GM10266 (cell line): ENCODE data around the gene ADORA3.

Experiments
- DNase-seq: peaks from one replicate; pipeline ENCODE4 v3.0.0; 2012; ENCODE audit errors: extremely low spot score
- TF ChIP-seq, protein P1 (sequence below): IDR thresholded peaks from 2 replicates; pipeline ENCODE4 v1.5.1; 2012; ENCODE audit warnings: mild to moderate bottlenecking, low read depth; ENCODE audit not compliant: control insufficient read depth, insufficient read depth; ENCODE audit errors: missing control alignments

ADORA3 gene

DNA sequence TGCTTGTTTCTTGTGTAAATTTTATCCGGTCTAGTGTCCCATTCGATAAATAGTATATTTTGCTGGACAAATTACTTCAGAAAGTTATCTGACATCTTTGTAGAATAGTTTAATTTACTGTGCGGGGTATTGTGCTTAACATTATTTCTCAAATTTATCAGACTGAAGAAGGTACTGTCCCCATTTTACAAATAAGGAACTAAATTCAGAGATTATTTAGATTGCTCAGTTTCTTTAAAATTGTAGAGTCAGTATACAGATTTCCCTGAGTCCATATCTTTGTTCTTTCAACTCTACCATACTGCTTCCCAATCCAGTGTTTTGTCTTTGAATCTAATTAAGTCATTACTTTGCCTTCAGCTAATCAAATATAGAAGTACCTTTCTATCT lies 47.8 kb downstream of the ADORA3 start:
- TF ChIP-seq, protein P1, sequence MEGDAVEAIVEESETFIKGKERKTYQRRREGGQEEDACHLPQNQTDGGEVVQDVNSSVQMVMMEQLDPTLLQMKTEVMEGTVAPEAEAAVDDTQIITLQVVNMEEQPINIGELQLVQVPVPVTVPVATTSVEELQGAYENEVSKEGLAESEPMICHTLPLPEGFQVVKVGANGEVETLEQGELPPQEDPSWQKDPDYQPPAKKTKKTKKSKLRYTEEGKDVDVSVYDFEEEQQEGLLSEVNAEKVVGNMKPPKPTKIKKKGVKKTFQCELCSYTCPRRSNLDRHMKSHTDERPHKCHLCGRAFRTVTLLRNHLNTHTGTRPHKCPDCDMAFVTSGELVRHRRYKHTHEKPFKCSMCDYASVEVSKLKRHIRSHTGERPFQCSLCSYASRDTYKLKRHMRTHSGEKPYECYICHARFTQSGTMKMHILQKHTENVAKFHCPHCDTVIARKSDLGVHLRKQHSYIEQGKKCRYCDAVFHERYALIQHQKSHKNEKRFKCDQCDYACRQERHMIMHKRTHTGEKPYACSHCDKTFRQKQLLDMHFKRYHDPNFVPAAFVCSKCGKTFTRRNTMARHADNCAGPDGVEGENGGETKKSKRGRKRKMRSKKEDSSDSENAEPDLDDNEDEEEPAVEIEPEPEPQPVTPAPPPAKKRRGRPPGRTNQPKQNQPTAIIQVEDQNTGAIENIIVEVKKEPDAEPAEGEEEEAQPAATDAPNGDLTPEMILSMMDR = no peak
- no peak for DNase-seq

DNA sequence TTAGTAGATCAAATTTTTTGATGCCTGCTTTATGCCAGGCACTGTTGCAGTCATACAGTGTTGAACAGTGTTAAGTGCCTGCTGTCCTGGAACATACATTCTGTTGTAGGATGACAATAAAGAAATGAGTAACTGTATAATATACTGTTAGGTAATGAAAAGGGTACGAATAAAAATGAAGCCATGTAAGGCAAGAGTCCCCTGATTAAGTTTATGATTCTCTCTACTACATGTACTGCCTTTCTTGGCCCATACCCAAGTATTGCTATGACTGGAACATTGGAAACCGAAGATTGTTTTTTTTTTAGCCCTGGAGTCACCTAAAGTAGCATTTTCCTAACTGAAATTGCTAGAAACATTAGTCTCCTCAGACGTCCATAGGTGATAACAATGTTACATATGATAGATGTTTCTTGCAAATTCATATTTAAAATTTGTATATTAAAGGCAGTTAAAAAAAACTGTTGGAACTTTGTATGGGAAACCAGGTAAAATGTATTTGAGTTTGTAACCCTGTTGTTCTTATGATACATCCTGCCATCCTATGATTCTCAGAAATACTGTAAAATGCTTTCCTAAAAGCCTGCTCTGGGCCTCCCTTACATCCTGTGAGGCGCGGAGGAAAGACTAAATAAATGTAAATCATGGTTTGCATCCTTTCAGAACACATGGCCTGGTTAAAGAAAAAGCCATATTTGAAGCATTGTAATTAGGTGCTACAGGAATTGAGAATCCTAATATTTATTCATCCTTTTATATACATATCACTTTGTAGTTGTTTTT lies 48.4 kb downstream of the ADORA3 start:
- DNase-seq = peak; percentile 36
- TF ChIP-seq, protein P1 = no peak

DNA sequence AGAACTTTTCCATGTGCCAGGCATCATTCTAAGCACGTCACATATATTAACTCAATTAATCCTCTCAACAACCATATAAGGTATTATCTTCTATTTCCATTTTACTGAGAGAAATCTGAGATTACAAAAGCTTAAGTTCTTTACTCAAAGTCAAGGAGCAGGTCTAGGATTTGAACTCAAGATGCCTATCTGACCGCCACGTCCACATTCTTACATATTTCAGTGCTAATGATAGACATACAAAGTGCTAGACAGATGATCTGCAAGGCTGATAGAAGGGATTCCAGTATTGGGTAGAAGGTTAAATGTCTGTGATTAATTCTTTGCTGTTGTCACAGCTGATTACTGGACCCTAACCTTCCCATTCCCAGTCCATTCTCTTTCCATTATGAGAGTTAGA lies 49.7 kb downstream of the ADORA3 start:
- DNase-seq = no peak
- TF ChIP-seq, protein P1 = no peak

DNA sequence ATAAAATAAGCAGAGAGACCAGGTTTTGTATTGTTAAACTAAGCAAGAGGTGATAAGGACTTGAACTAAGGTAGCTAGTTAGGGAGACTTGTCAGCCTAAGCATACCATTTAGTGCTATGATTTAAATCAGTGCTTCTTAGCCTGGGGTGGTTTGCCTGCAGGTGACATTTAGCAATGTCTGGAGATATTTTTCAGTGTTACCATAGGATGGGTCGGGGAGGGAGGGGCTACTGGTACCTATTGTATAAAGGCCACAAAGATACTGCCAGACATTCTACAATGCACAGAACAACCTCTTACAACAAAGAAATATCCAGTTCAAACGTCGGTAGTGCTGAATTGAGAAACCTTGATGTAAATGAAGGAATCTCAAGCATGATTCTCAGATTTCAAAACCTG lies 50.9 kb downstream of the ADORA3 start:
- TF ChIP-seq, protein P1 = no peak
- no peak for DNase-seq

DNA sequence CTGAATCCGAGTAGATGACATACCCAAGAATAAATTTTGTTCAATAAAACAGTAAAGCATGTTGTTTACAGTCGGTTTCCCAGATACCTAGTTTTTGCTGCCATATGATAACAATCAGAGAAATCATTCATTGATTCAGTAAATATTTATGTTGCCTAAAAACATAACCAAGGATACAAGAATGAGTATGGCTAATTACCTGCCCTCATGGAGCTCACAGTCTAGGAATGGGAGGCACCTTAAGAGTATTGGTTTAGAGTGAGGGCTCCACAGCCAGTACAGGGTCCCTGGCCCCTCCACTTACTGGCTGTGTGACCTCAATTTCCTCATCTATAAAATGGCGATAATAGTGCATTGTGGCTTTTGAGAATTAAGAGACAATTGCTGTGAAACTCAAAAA lies 53.2 kb downstream of the ADORA3 start:
- no peak for DNase-seq
- TF ChIP-seq, protein P1 = no peak

DNA sequence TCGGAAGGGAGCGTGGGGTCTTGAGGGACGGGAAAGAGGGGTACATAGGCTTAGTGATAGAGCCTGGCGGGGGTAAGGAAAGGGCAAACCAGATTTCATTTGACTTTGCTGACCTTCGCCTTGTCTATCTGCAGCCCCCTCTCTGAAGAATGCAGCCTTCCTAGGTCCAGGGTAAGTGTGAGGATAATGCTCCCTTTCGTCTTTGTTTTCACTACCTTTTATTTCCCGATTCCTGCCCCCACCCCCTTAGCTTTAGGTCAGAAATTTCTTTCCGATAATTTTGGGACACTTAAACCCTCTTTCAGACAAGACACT lies 53.8 kb downstream of the ADORA3 start:
- TF ChIP-seq, protein P1 = no peak
- peak; percentile 21 for DNase-seq
